Measurements from ENCODE around the gene ABHD17A.

Gene ABHD17A

GRCh38 chr19:1830568-1830967 is 54.7 kb downstream of the ABHD17A start:
- H3K4me1 ChIP-seq (ENCODE audit: control insufficient read depth in 1 of 2, insufficient read depth in 2 of 2, low read length in 2 of 2): peaks cover 0 to under 1% of the 10 kb centered on the region in 2 experiments
- no peak overlapping the region for H2BK5ac ChIP-seq (ENCODE audit: low read depth, low read length, poor library complexity)
- H3K27me3 ChIP-seq (ENCODE audit: insufficient read depth, low read length): no peaks in the 10 kb centered on the region
- no peak overlapping the region for H2BK12ac ChIP-seq (ENCODE audit: low read length)
- H3K4me3 ChIP-seq (ENCODE audit: low read depth, low read length): no peak overlapping the region
- H3K36me3 ChIP-seq (ENCODE audit: control insufficient read depth in 1 of 2, insufficient read depth in 2 of 2, low read length in 2 of 2): peaks cover 52 to 61% of the 10 kb centered on the region in 2 experiments
- no peak overlapping the region for H3K27ac ChIP-seq (ENCODE audit: low read depth, low read length)
- no peak overlapping the region for H2AFZ ChIP-seq (ENCODE audit: insufficient read depth, low read length, poor library complexity)
- no peaks in the 10 kb centered on the region for H3K79me2 ChIP-seq (ENCODE audit: control insufficient read depth, insufficient read depth, low read length, poor library complexity)
- H4K12ac ChIP-seq (ENCODE audit: low read depth, low read length): no peak overlapping the region
- no peaks in the 10 kb centered on the region for H3K79me1 ChIP-seq (ENCODE audit: low read length)
- no peak overlapping the region for H3K4ac ChIP-seq (ENCODE audit: low read depth, low read length)
- H3K18ac ChIP-seq (ENCODE audit: low read length): no peak overlapping the region
- no peak overlapping the region for H4K8ac ChIP-seq (ENCODE audit: low read depth, low read length)
- H3K14ac ChIP-seq (ENCODE audit: low read length): no peak overlapping the region
- no peak overlapping the region for H3K9ac ChIP-seq (ENCODE audit: low read length)
- H4K91ac ChIP-seq (ENCODE audit: low read depth, low read length): no peak overlapping the region
- H3K4me2 ChIP-seq (ENCODE audit: low read length): no peak overlapping the region
- no peak overlapping the region for H2AK5ac ChIP-seq (ENCODE audit: low read length)
- H3K9me3 ChIP-seq (ENCODE audit: insufficient read depth, low read depth, low read length): no peaks in the 10 kb centered on the region
- H2BK120ac ChIP-seq (ENCODE audit: insufficient read depth, low read length, poor library complexity): no peak overlapping the region
- H3K23ac ChIP-seq (ENCODE audit: low read length): no peak overlapping the region
- no CpG with 5 or more reads among the region's 15 CpGs for WGBS (ENCODE audit: extremely low coverage, insufficient coverage, insufficient read length)
- no peak for DNase-seq

DNA sequence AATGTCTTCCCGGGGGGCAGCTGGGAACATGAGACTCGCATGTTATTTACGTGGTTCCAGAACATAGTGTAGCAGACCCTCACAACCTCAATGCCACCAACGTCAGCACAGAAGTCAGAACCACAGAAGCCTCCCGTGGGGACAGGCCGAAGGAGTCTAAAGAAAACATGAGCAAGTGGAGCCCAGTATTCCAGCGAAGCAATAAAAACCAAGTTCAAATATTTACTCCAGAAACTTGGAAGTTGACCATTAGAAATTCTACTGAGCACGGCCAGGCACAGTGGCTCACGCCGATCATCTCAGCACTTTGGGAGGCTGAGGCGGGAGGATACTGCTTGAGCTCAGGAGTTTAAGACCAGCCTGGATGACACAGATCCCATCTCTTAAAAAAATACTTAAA is 55.3 kb downstream of the ABHD17A start:
- Histone ChIP-seq H3K9me3 (ENCODE audit: insufficient read depth, low read depth, low read length) (no peaks in the 10 kb centered on the region), H3K27me3 (ENCODE audit: insufficient read depth, low read length) (no peaks in the 10 kb centered on the region), H3K9ac (ENCODE audit: low read length) (no peak overlapping the region), H4K12ac (ENCODE audit: low read depth, low read length) (no peak overlapping the region), H3K27ac (ENCODE audit: low read depth, low read length) (no peak overlapping the region), H4K91ac (ENCODE audit: low read depth, low read length) (no peak overlapping the region), H2AK5ac (ENCODE audit: low read length) (no peak overlapping the region), H3K4ac (ENCODE audit: low read depth, low read length) (no peak overlapping the region), H3K79me2 (ENCODE audit: control insufficient read depth, insufficient read depth, low read length, poor library complexity) (no peaks in the 10 kb centered on the region), H3K36me3 (ENCODE audit: control insufficient read depth in 1 of 2, insufficient read depth in 2 of 2, low read length in 2 of 2) (peaks cover 52 to 60% of the 10 kb centered on the region in 2 experiments), H3K4me2 (ENCODE audit: low read length) (no peak overlapping the region), H3K79me1 (ENCODE audit: low read length) (no peaks in the 10 kb centered on the region), H2BK12ac (ENCODE audit: low read length) (no peak overlapping the region), H2BK5ac (ENCODE audit: low read depth, low read length, poor library complexity) (no peak overlapping the region), H2AFZ (ENCODE audit: insufficient read depth, low read length, poor library complexity) (no peak overlapping the region), H4K8ac (ENCODE audit: low read depth, low read length) (no peak overlapping the region), H3K4me1 (ENCODE audit: control insufficient read depth in 1 of 2, insufficient read depth in 2 of 2, low read length in 2 of 2) (no peaks in the 10 kb centered on the region), H2BK120ac (ENCODE audit: insufficient read depth, low read length, poor library complexity) (no peak overlapping the region), H3K23ac (ENCODE audit: low read length) (no peak overlapping the region), H3K14ac (ENCODE audit: low read length) (no peak overlapping the region), H3K18ac (ENCODE audit: low read length) (no peak overlapping the region), H3K4me3 (ENCODE audit: low read depth, low read length) (no peak overlapping the region)
- WGBS (ENCODE audit: extremely low coverage, insufficient coverage, insufficient read length): no CpG with 5 or more reads among the region's 11 CpGs
- DNase-seq: no peak

DNA sequence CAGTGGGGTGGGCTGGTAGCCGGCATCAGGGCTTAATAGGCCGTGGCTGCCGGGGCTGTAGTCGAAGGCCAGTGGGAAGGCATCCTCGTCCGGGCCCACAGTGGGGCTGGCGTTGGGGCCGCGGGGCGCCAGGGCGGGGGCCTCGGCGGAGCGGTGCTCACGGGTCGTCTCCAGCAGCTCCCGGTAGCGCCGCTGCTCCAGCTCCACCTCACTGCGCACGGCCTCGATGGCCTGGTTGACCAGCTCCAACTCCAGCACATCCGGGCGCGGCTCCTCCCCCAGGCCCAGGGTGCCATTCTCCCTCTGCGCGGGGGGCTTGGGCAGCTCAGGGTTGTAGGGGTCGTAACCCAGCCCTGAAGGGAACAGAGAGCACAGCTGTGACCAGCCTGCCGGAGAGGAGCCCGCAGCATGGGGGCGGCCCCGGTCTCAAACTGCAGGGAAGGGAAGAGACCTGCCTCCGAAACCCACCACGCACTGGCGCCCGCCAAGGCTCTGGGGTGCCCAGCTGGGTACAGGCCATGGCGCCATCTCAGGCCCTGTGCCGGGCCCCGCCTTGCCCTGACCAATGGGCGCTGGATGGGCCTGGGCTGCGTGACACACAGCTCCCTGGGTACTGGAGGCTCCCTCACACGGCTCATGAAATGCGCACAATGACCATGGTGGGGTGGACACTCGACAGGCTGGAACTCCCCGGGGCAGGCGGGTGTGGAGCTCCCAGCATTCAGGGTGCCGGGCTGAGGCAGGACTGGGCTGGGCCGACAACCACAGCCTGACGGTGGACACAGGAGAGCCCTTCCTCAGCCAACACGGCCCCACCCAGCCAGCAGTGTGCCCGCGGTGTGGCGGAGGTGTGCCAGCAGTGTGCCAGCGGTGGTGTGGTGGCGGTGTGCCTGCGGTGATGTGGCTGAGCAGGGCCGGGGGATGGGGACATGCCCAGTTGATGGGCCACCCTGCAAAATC is 56.7 kb downstream of the ABHD17A start:
- Histone ChIP-seq H3K4ac (ENCODE audit: low read depth, low read length) (no peak overlapping the region), H4K91ac (ENCODE audit: low read depth, low read length) (no peak overlapping the region), H3K27ac (ENCODE audit: low read depth, low read length) (no peak overlapping the region), H3K4me3 (ENCODE audit: low read depth, low read length) (no peak overlapping the region), H3K9me3 (ENCODE audit: insufficient read depth, low read depth, low read length) (no peaks in the 10 kb centered on the region), H2BK12ac (ENCODE audit: low read length) (no peak overlapping the region), H3K36me3 (ENCODE audit: control insufficient read depth in 1 of 2, insufficient read depth in 2 of 2, low read length in 2 of 2) (peaks cover 59% of the 10 kb centered on the region in 2 experiments), H3K9ac (ENCODE audit: low read length) (no peak overlapping the region), H3K18ac (ENCODE audit: low read length) (no peak overlapping the region), H4K12ac (ENCODE audit: low read depth, low read length) (no peak overlapping the region), H3K14ac (ENCODE audit: low read length) (no peak overlapping the region), H3K4me1 (ENCODE audit: control insufficient read depth in 1 of 2, insufficient read depth in 2 of 2, low read length in 2 of 2) (no peaks in the 10 kb centered on the region), H2AK5ac (ENCODE audit: low read length) (no peak overlapping the region), H2AFZ (ENCODE audit: insufficient read depth, low read length, poor library complexity) (no peak overlapping the region), H3K4me2 (ENCODE audit: low read length) (no peak overlapping the region), H3K23ac (ENCODE audit: low read length) (no peak overlapping the region), H2BK5ac (ENCODE audit: low read depth, low read length, poor library complexity) (no peak overlapping the region), H4K8ac (ENCODE audit: low read depth, low read length) (no peak overlapping the region), H3K79me1 (ENCODE audit: low read length) (no peaks in the 10 kb centered on the region), H3K27me3 (ENCODE audit: insufficient read depth, low read length) (no peaks in the 10 kb centered on the region), H3K79me2 (ENCODE audit: control insufficient read depth, insufficient read depth, low read length, poor library complexity) (no peaks in the 10 kb centered on the region), H2BK120ac (ENCODE audit: insufficient read depth, low read length, poor library complexity) (no peak overlapping the region)
- DNase-seq: no peak
- no CpG with 5 or more reads among the region's 57 CpGs for WGBS (ENCODE audit: extremely low coverage, insufficient coverage, insufficient read length)

GRCh38 chr19:1827566-1828278 is 57.6 kb downstream of the ABHD17A start:
- H3K27me3 ChIP-seq (ENCODE audit: insufficient read depth, low read length): no peaks in the 10 kb centered on the region
- no peak overlapping the region for H4K12ac ChIP-seq (ENCODE audit: low read depth, low read length)
- no peak overlapping the region for H2BK12ac ChIP-seq (ENCODE audit: low read length)
- H4K91ac ChIP-seq (ENCODE audit: low read depth, low read length): no peak overlapping the region
- H3K27ac ChIP-seq (ENCODE audit: low read depth, low read length): no peak overlapping the region
- H3K23ac ChIP-seq (ENCODE audit: low read length): no peak overlapping the region
- H2AFZ ChIP-seq (ENCODE audit: insufficient read depth, low read length, poor library complexity): no peak overlapping the region
- no peak for DNase-seq
- H3K9me3 ChIP-seq (ENCODE audit: insufficient read depth, low read depth, low read length): no peaks in the 10 kb centered on the region
- H3K4me1 ChIP-seq (ENCODE audit: control insufficient read depth in 1 of 2, insufficient read depth in 2 of 2, low read length in 2 of 2): no peaks in the 10 kb centered on the region
- no peak overlapping the region for H3K4me2 ChIP-seq (ENCODE audit: low read length)
- no peak overlapping the region for H3K18ac ChIP-seq (ENCODE audit: low read length)
- H3K79me2 ChIP-seq (ENCODE audit: control insufficient read depth, insufficient read depth, low read length, poor library complexity): no peaks in the 10 kb centered on the region
- H3K4ac ChIP-seq (ENCODE audit: low read depth, low read length): no peak overlapping the region
- no peak overlapping the region for H3K14ac ChIP-seq (ENCODE audit: low read length)
- H4K8ac ChIP-seq (ENCODE audit: low read depth, low read length): no peak overlapping the region
- no peak overlapping the region for H2BK5ac ChIP-seq (ENCODE audit: low read depth, low read length, poor library complexity)
- no peak overlapping the region for H2BK120ac ChIP-seq (ENCODE audit: insufficient read depth, low read length, poor library complexity)
- no peak overlapping the region for H3K4me3 ChIP-seq (ENCODE audit: low read depth, low read length)
- no peaks in the 10 kb centered on the region for H3K79me1 ChIP-seq (ENCODE audit: low read length)
- no CpG with 5 or more reads among the region's 41 CpGs for WGBS (ENCODE audit: extremely low coverage, insufficient coverage, insufficient read length)
- peaks cover 63 to 68% of the 10 kb centered on the region in 2 experiments for H3K36me3 ChIP-seq (ENCODE audit: control insufficient read depth in 1 of 2, insufficient read depth in 2 of 2, low read length in 2 of 2)
- H2AK5ac ChIP-seq (ENCODE audit: low read length): no peak overlapping the region
- no peak overlapping the region for H3K9ac ChIP-seq (ENCODE audit: low read length)
